Mammary epithelial cell (primary cell): ENCODE measurements around the gene WBP2.
"Not testable (repeated sequence)": the region's sequence is repeated elsewhere in the genome, so short reads cannot be mapped to it uniquely, and the experiment has no call there.

Source experiments
- CTCF ChIP-seq, 2 donors: IDR thresholded peaks in 1 of 2; conservative IDR thresholded peaks in 1 of 2; 2 replicates each; pipeline ENCODE4 v1.5.1; 2011 to 2012; ENCODE audit warnings: inconsistent platforms in 2 of 2, low read length in 2 of 2, mild to moderate bottlenecking in 2 of 2, control low read depth in 1 of 2, low read depth in 1 of 2; ENCODE audit not compliant: insufficient read depth in 1 of 2; ENCODE audit errors: extremely low read depth in 1 of 2
- EZH2 ChIP-seq: IDR thresholded peaks from 2 replicates; pipeline ENCODE4 v1.6.1; 2012; ENCODE audit warnings: low read length, inconsistent platforms, borderline replicate concordance

- TF ChIP-seq EZH2; CTCF (conservative IDR thresholded peaks at IDR 0.05 in 1 of 2, IDR thresholded peaks at IDR 0.05 in 1 of 2; ENCODE audit: extremely low read depth in 1 of 2, insufficient read depth in 1 of 2, low read depth in 1 of 2, low read length in 2 of 2): not testable (repeated sequence)
Observed at GRCh38 chr17:75859358-75859757, 4.2 kb upstream of the WBP2 start.
